HUES64 (cell line): ENCODE data around the gene PRSS27.
"Not testable (repeated sequence)": the region's sequence is repeated elsewhere in the genome, so short reads cannot be mapped to it uniquely, and the experiment has no call there.

Experiments
- H3K27ac ChIP-seq: 2 replicates; pipeline ENCODE4 v1.7.0; 2013; ENCODE audit warnings: low read depth, low read length, inconsistent platforms
- H3K27me3 ChIP-seq: 2 replicates; pipeline ENCODE4 v1.6.1; 2013; ENCODE audit warnings: mild to moderate bottlenecking, low read length; ENCODE audit not compliant: insufficient read depth
- H3K36me3 ChIP-seq: 2 replicates; pipeline ENCODE4 v1.6.1; 2013; ENCODE audit warnings: mild to moderate bottlenecking, low read length; ENCODE audit not compliant: insufficient read depth
- H3K4me1 ChIP-seq: 2 replicates; pipeline ENCODE4 v1.6.1; 2013; ENCODE audit warnings: mild to moderate bottlenecking, low read length, moderate library complexity; ENCODE audit not compliant: insufficient read depth
- H3K4me3 ChIP-seq: 2 replicates; pipeline ENCODE4 v1.5.1; 2013; ENCODE audit warnings: mild to moderate bottlenecking, low read length, moderate library complexity
- H3K9ac ChIP-seq: 2 replicates; pipeline ENCODE4 v1.6.1; 2013; ENCODE audit warnings: mild to moderate bottlenecking, low read depth, low read length
- H3K9me3 ChIP-seq: 2 replicates; pipeline ENCODE4 v1.6.1; 2013; ENCODE audit warnings: low read depth, low read length; ENCODE audit not compliant: insufficient read depth
- WGBS: fragments of 150-250, 120-280 bp; methylation state at CpG from one replicate; pipeline ENCODE4 v1.1.7; 2013; ENCODE audit warnings: missing lambda C conversion rate; 5-methylcytosine and 5-hydroxymethylcytosine counted together

Gene PRSS27

DNA sequence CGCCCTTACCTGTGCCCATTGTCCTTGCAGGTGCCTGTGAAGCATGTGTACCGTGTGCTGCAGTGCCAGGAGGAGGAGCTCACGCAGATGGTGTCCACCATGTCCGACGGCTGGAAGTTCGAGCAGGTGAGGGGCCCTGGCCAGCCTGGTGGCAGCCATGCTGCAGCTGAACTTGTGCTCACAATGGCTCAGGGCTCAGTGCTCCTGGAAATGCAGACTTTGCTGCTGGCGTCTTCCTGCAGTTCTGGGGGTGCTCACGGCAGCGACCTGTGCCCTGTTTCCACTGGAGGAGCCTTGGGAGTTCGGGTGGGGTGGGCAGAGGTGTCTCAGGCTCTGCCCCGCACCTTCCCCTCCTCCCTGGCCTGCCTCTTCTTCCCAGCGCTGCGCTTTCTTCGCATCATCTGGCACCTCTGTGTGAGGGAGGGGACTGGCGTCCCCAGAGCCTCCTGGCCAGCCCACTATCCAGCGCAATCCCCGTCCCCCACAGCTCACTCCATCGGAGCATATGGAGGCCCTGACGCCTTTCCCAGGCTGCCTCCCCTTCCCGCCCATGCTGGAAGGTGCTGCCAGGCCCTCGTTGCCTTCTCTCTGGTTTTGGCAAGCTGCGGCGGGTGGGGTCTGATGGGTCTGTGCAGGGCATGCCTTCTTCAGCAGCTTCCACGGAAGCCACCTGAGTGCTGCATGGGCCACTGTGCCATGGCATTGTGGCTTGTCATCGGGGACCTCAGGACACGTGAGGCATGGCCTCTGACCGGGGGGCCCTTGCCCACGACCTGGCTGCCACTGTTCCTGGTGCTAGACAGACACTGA is 20.0 kb downstream of the PRSS27 start:
- peaks cover 49% of the 10 kb centered on the region for H3K36me3 ChIP-seq
- H3K27me3 ChIP-seq, result no peaks in the 10 kb centered on the region
- H3K9ac ChIP-seq, result no peak overlapping the region
- no peak overlapping the region for H3K4me3 ChIP-seq
- H3K27ac ChIP-seq, result no peak overlapping the region
- H3K9me3 ChIP-seq, result no peaks in the 10 kb centered on the region
- WGBS, result 95% methylated on average over 27 of the region's 28 CpGs
- H3K4me1 ChIP-seq, result no peaks in the 10 kb centered on the region

DNA sequence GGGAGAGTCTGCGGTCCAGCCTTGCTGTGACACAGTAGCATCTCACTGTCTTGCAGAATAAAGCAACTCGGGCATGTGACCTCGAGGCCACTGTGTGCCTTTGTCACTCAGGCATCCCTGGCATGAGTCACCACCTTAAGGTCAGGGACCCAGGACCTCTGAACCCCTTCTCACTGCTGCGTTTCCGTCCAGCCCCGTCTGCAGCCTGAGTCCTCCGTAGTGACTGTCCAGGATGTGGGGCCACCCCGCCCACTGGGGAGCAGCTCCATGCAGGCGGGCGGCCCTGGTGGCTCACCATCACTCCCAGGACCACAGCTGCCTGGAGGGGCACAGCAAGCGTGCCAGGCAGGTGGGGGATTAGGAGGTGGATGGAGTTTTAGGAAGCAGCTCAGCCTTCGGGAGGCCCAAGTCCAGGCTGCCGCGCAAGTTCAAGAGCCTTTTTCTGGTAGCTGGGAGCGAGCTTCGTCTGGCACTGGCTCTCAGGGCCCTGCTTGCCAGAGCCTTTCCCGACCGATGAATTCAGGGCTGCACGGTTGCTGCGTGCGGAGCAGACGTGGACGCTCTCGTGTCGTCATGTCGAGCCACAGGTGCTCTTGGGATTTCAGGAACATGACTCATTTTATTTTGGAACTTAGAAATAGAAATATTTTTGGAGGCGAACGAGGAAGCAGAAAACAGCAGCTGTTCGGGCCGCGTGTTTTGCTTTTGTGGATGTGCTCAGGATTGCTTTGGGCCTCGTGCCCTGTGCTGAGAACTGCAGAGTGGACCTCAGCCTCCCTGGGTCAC is 20.9 kb downstream of the PRSS27 start:
- Histone ChIP-seq H3K27ac (no peak overlapping the region), H3K9me3 (no peaks in the 10 kb centered on the region), H3K36me3 (peaks cover 43% of the 10 kb centered on the region), H3K9ac (no peak overlapping the region), H3K4me3 (no peak overlapping the region), H3K27me3 (no peaks in the 10 kb centered on the region), H3K4me1 (no peaks in the 10 kb centered on the region)
- WGBS, result 96% methylated on average over 32 of the region's 32 CpGs

- Histone ChIP-seq H3K36me3 (peaks cover 43% of the 10 kb centered on the region), H3K9me3 (no peaks in the 10 kb centered on the region), H3K9ac (no peak overlapping the region), H3K4me1 (peaks cover 2% of the 10 kb centered on the region; the same call in 1 of the 2 replicates), H3K27me3 (no peaks in the 10 kb centered on the region), H3K4me3 (no peak overlapping the region), H3K27ac (no peak overlapping the region)
- 96% methylated on average over 28 of the region's 28 CpGs for WGBS
Observed at GRCh38 chr16:2698103-2698870, 21.7 kb downstream of the PRSS27 start.

DNA sequence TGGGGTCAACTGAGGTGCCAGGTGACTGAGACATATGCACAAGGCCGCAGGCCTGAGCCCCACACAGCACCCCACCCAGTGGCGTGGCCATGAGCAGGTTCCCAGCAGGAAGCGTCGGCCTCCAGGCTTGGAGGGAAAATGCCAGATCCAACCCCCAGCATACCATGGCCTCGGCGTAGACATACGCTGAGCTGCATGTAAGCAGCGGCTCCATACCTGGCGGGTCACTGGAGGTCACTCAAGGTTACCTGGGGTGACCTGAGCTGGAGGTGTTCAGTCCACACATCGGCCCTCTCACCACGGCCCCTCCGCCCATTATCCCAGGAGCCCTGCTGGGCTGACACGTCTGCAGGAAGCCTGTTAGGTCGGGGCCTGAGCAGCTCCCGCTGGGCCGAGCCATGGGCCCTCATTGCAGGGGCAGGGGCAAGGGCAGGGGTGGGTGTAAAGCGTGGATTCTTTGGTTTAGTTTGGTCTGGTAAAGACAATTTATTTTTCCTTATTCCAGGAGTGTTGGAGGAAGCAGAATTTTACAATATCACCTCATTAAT is 22.5 kb downstream of the PRSS27 start:
- H3K27ac ChIP-seq, result no peak overlapping the region
- H3K36me3 ChIP-seq, result peaks cover 40% of the 10 kb centered on the region
- no peaks in the 10 kb centered on the region for H3K27me3 ChIP-seq
- no peaks in the 10 kb centered on the region for H3K9me3 ChIP-seq
- H3K4me3 ChIP-seq, result no peak overlapping the region
- peaks cover 6% of the 10 kb centered on the region; the same call in 1 of the 2 replicates for H3K4me1 ChIP-seq
- H3K9ac ChIP-seq, result no peak overlapping the region
- 94% methylated on average over 16 of the region's 17 CpGs for WGBS

- H3K27ac ChIP-seq, H3K4me1 ChIP-seq, H3K4me3 ChIP-seq, H3K27me3 ChIP-seq, H3K9me3 ChIP-seq, H3K9ac ChIP-seq: not testable (repeated sequence)
- 94% methylated on average over 31 of the region's 37 CpGs for WGBS
- H3K36me3 ChIP-seq, result peaks cover 35% of the 10 kb centered on the region
Observed at GRCh38 chr16:2696601-2697250, 23.3 kb downstream of the PRSS27 start.

DNA sequence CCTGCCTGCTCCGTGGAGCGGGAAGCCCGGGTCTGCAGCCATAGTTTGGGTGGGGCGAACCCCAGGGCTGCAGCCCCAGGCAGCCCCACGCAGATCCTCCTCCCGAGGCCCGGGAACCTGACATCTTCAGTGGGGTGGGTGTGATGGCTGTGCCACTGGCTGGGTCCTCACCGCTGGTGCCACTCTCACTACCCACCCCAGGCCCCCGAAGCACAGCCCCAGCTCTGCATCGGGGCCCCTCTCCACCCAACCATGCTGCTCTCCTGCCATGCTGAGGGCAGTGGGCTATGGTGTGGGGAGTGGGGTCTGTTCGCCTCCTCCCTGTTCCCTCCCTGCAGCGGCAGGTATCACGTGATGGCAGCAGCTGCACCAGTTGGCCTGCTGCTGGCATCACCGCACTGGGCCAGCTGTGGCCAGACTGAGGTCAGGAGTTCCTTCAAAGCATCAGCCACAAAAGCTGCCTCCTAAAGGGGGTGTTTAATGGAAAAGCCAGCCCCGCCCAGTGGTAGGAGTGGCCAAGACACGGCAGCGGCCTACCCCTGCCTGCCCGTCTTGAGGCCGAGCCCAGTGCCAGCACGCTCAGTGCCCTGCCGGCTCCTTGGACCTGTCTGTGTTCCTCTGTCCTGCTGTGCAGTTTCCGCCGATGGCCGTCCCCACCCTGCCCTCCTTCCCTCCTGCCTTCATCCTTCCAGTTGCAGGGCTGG is 26.9 kb downstream of the PRSS27 start:
- H3K27ac ChIP-seq, result no peak overlapping the region
- H3K27me3 ChIP-seq, result no peaks in the 10 kb centered on the region
- no peaks in the 10 kb centered on the region for H3K9me3 ChIP-seq
- H3K4me1 ChIP-seq, result peaks cover 6% of the 10 kb centered on the region; the same call in 1 of the 2 replicates
- H3K9ac ChIP-seq, result 0 out of 2 replicates have a peak overlapping the region, but pooled peaks have one; percentile 14
- H3K36me3 ChIP-seq, result peaks cover 13% of the 10 kb centered on the region
- WGBS, result 88% methylated on average over 21 of the region's 24 CpGs
- H3K4me3 ChIP-seq, result no peak overlapping the region

DNA sequence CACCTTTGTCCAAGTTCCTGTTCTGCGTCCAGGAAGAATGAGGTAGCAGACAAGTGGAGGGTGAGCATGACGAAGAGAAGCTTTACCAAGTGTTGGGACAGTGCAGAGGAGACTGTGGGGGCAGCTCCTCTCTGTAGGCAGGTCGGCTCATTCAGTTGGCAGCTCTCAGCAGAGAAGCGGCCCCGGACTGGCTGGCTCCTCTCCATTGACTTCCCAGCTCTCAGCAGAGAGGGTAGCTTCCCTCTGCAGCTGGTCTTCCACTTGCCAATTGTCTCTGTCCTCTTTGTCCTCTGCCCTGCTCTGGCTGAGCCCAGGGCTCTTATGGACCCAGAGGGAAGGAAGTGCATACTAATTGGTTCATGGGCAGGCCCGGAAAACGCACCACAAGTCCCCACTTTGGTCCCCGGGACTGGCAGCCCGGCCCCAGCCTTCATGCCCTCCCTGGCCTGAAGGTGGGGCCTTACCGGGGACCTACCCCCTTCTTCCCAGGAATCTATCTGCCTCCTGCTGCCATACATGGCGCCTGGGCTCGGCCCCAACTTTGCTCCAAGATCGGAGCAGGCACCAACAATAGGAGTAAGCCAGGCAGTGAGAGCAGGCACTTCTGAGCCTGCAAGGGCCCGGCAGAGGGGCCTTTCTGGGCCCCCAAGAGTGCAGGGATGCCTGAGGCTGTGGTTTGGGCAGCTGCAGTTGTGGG is 27.6 kb downstream of the PRSS27 start:
- H3K4me1 ChIP-seq, result peaks cover 6% of the 10 kb centered on the region; the same call in 1 of the 2 replicates

GRCh38 chr16:2691491-2692248 is 28.4 kb downstream of the PRSS27 start:
- no peak overlapping the region for H3K27ac ChIP-seq
- H3K4me1 ChIP-seq, result peaks cover 6% of the 10 kb centered on the region; the same call in 1 of the 2 replicates
- H3K27me3 ChIP-seq, result no peaks in the 10 kb centered on the region
- WGBS, result 96% methylated on average over 29 of the region's 29 CpGs
- H3K36me3 ChIP-seq, result peaks cover under 1% of the 10 kb centered on the region; the same call in 1 of the 2 replicates
- no peaks in the 10 kb centered on the region for H3K9me3 ChIP-seq
- H3K4me3 ChIP-seq, result no peak overlapping the region
- no peak overlapping the region for H3K9ac ChIP-seq

More for the DNA sequence above, 27.6 kb downstream of the PRSS27 start:
- Histone ChIP-seq H3K9me3 (no peaks in the 10 kb centered on the region), H3K27ac (no peak overlapping the region), H3K9ac (peak overlapping the region; percentile 14; the same call in 1 of the 2 replicates), H3K4me3 (no peak overlapping the region), H3K36me3 (peaks cover 6% of the 10 kb centered on the region), H3K27me3 (no peaks in the 10 kb centered on the region)
- 89% methylated on average over 14 of the region's 14 CpGs for WGBS

GRCh38 chr16:2690852-2691251 is 29.2 kb downstream of the PRSS27 start:
- Histone ChIP-seq H3K27ac (no peak overlapping the region), H3K9ac (no peak overlapping the region), H3K4me3 (no peak overlapping the region), H3K27me3 (no peaks in the 10 kb centered on the region), H3K36me3 (no peaks in the 10 kb centered on the region), H3K4me1 (peaks cover 6% of the 10 kb centered on the region; the same call in 1 of the 2 replicates), H3K9me3 (no peaks in the 10 kb centered on the region)
- WGBS, result 94% methylated on average over 11 of the region's 11 CpGs
